ENCODE measurements around the gene KRTAP21-3. TPM values are rescaled to one million over a fixed set of nuclear protein-coding genes. Genes with fewer than 3 reads are reported as not detected.
"Not testable (repeated sequence)": the region's sequence is repeated elsewhere in the genome, so short reads cannot be mapped to it uniquely, and the experiment has no call there.

The KRTAP21-3 gene
- total RNA-seq (not detected), polyA plus RNA-seq (not detected), total RNA-seq (0 reads per million in 6 experiments)

- no peak within 1 kb of the TSS for H3K4me3 Mint-ChIP-seq
- H3K27ac Mint-ChIP-seq = peak within 1 kb of the TSS in 1 of 10 donors; percentile 38
Observed at GRCh38 chr21:30718239-30718909, at the start of gene KRTAP21-3. Gene KRTAP21-3, minus strand, starts transcription at chr21:30718777. Its CDS starts 18 bp downstream, at chr21:30718759.

GRCh38 chr21:30760776-30761175, 42.2 kb upstream of the KRTAP21-3 start:
- Mint-ChIP-seq H3K4me1 (no peaks in the 10 kb centered on the region), H3K27ac (no peak overlapping the region), H3K4me3 (no peak overlapping the region), H3K36me3 (no peaks in the 10 kb centered on the region), H3K27me3 (peaks cover 4 to 26% (median 10%) of the 10 kb centered on the region in 5 donors), H3K9me3 (peaks cover 0 to 4% (median 0%) of the 10 kb centered on the region in 9 donors)
- POLR2A ChIA-PET = no interaction called here
- DNase-seq = no peak
- ATAC-seq = no peak

More at GRCh38 chr21:30718239-30718909, at the start of gene KRTAP21-3:
- ATAC-seq (no peak), DNase-seq (no peak)
- Mint-ChIP-seq H3K4me1 (peaks cover 0 to 7% (median 0%) of the 10 kb centered on the region in 4 donors), H3K27me3 (peaks cover 0 to 5% (median 1%) of the 10 kb centered on the region in 5 donors), H3K36me3 (no peaks in the 10 kb centered on the region), H3K9me3 (peaks cover 0 to 5% (median 0%) of the 10 kb centered on the region in 9 donors)
- POLR2A ChIA-PET = no interaction called here

- H3K4me1 Mint-ChIP-seq = no peaks in the 10 kb centered on the region
- no peak overlapping the region for H3K27ac Mint-ChIP-seq
- DNase-seq (no peak), ATAC-seq (no peak)
- peaks cover 0 to 2% (median 0%) of the 10 kb centered on the region in 9 donors for H3K9me3 Mint-ChIP-seq
- H3K36me3 Mint-ChIP-seq = no peaks in the 10 kb centered on the region
- H3K4me3 Mint-ChIP-seq = no peak overlapping the region
- H3K27me3 Mint-ChIP-seq = peaks cover 2 to 22% (median 8%) of the 10 kb centered on the region in 5 donors
- POLR2A ChIA-PET = no interaction called here
Observed at GRCh38 chr21:30758306-30758705, 39.7 kb upstream of the KRTAP21-3 start.

- H3K27ac Mint-ChIP-seq, ATAC-seq, H3K36me3 Mint-ChIP-seq, H3K4me3 Mint-ChIP-seq, H3K4me1 Mint-ChIP-seq, DNase-seq, POLR2A ChIA-PET: not testable (repeated sequence)
- peaks cover 0 to 31% (median 8%) of the 10 kb centered on the region in 5 donors for H3K27me3 Mint-ChIP-seq
- H3K9me3 Mint-ChIP-seq = peaks cover 0 to 17% (median 4%) of the 10 kb centered on the region in 9 donors
Observed at GRCh38 chr21:30755328-30755727, 36.8 kb upstream of the KRTAP21-3 start, which contains the start of gene KRTAP21-1. Gene KRTAP21-1, minus strand, starts transcription at chr21:30755428. Its CDS starts 50 bp downstream, at chr21:30755378.

- no peak within 1 kb of the TSS for H3K4me3 Mint-ChIP-seq
- ATAC-seq = no peak
- H3K27ac Mint-ChIP-seq = no peak within 1 kb of the TSS
- no peaks in the 10 kb centered on the region for H3K4me1 Mint-ChIP-seq
- no peak for DNase-seq
- H3K9me3 Mint-ChIP-seq = peaks cover 0 to 30% (median 5%) of the 10 kb centered on the region in 9 donors
- H3K36me3 Mint-ChIP-seq = no peaks in the 10 kb centered on the region
- POLR2A ChIA-PET = no interaction called here
- peaks cover 0 to 13% (median 3%) of the 10 kb centered on the region in 5 donors for H3K27me3 Mint-ChIP-seq
Observed at GRCh38 chr21:30747159-30747558, 28.6 kb upstream of the KRTAP21-3 start, which contains the start of gene KRTAP21-2. Gene KRTAP21-2, minus strand, starts transcription at chr21:30747259. Its CDS starts 57 bp downstream, at chr21:30747202.

- peaks cover 0 to 7% (median 2%) of the 10 kb centered on the region in 5 donors for H3K27me3 Mint-ChIP-seq
- no peak for ATAC-seq
- no peak for DNase-seq
- H3K4me3 Mint-ChIP-seq = no peak overlapping the region
- peaks cover 0 to 2% (median 0%) of the 10 kb centered on the region in 9 donors for H3K9me3 Mint-ChIP-seq
- H3K36me3 Mint-ChIP-seq = no peaks in the 10 kb centered on the region
- POLR2A ChIA-PET = no interaction called here
- no peaks in the 10 kb centered on the region for H3K4me1 Mint-ChIP-seq
- no peak overlapping the region for H3K27ac Mint-ChIP-seq
Observed at GRCh38 chr21:30740462-30740861, 21.9 kb upstream of the KRTAP21-3 start.

GRCh38 chr21:30733026-30733425, 14.4 kb upstream of the KRTAP21-3 start:
- H3K9me3 Mint-ChIP-seq = peaks cover 0 to 9% (median 0%) of the 10 kb centered on the region in 9 donors
- no peak overlapping the region for H3K27ac Mint-ChIP-seq
- no peaks in the 10 kb centered on the region for H3K4me1 Mint-ChIP-seq
- H3K4me3 Mint-ChIP-seq = no peak overlapping the region
- no peak for DNase-seq
- H3K36me3 Mint-ChIP-seq = no peaks in the 10 kb centered on the region
- H3K27me3 Mint-ChIP-seq = peaks cover 0 to 2% (median 1%) of the 10 kb centered on the region in 5 donors
- POLR2A ChIA-PET = no interaction called here
- ATAC-seq = no peak

GRCh38 chr21:30726726-30727125, 8.1 kb upstream of the KRTAP21-3 start:
- no peak overlapping the region for H3K27ac Mint-ChIP-seq
- no peak overlapping the region for H3K4me3 Mint-ChIP-seq
- DNase-seq = no peak
- POLR2A ChIA-PET = no interaction called here
- H3K4me1 Mint-ChIP-seq = no peaks in the 10 kb centered on the region
- H3K27me3 Mint-ChIP-seq = peaks cover 1 to 24% (median 10%) of the 10 kb centered on the region in 5 donors
- H3K36me3 Mint-ChIP-seq = no peaks in the 10 kb centered on the region
- H3K9me3 Mint-ChIP-seq = peaks cover 0 to 15% (median 3%) of the 10 kb centered on the region in 9 donors
- no peak for ATAC-seq

GRCh38 chr21:30719401-30719800, 824 bp upstream of the KRTAP21-3 start:
- DNase-seq (no peak), ATAC-seq (no peak)
- Mint-ChIP-seq H3K36me3 (no peaks in the 10 kb centered on the region), H3K4me1 (peaks cover 0 to 7% (median 0%) of the 10 kb centered on the region in 4 donors), H3K27me3 (peaks cover 0 to 11% (median 1%) of the 10 kb centered on the region in 5 donors), H3K27ac (no peak overlapping the region), H3K4me3 (no peak overlapping the region), H3K9me3 (peaks cover 0 to 5% (median 0%) of the 10 kb centered on the region in 9 donors)
- POLR2A ChIA-PET = no interaction called here

- Mint-ChIP-seq H3K36me3 (no peaks in the 10 kb centered on the region), H3K9me3 (peaks cover 0 to 6% (median 0%) of the 10 kb centered on the region in 9 donors), H3K27ac (peak overlapping the region in 1 of 10 donors; percentile 78), H3K4me3 (no peak overlapping the region), H3K27me3 (peaks cover 0 to 1% (median 0%) of the 10 kb centered on the region in 5 donors), H3K4me1 (peaks cover 0 to 7% (median 0%) of the 10 kb centered on the region in 4 donors)
- no peak for DNase-seq
- ATAC-seq = no peak
- POLR2A ChIA-PET = no interaction called here
Observed at GRCh38 chr21:30717105-30717504, 1.5 kb downstream of the KRTAP21-3 start.

GRCh38 chr21:30714946-30715345, 3.6 kb downstream of the KRTAP21-3 start:
- ATAC-seq (no peak), DNase-seq (no peak)
- peaks cover 0 to 7% (median 0%) of the 10 kb centered on the region in 4 donors for H3K4me1 Mint-ChIP-seq
- peaks cover 0 to 1% (median 0%) of the 10 kb centered on the region in 5 donors for H3K27me3 Mint-ChIP-seq
- H3K27ac Mint-ChIP-seq = no peak overlapping the region
- H3K36me3 Mint-ChIP-seq = no peaks in the 10 kb centered on the region
- POLR2A ChIA-PET = no interaction called here
- peaks cover 0 to 3% (median 0%) of the 10 kb centered on the region in 9 donors for H3K9me3 Mint-ChIP-seq
- no peak overlapping the region for H3K4me3 Mint-ChIP-seq

- DNase-seq (no peak), ATAC-seq (no peak)
- Mint-ChIP-seq H3K36me3 (no peaks in the 10 kb centered on the region), H3K27ac (no peak overlapping the region), H3K4me3 (no peak overlapping the region), H3K27me3 (peaks cover 0 to 1% (median 0%) of the 10 kb centered on the region in 5 donors), H3K9me3 (peaks cover 0 to 3% (median 0%) of the 10 kb centered on the region in 9 donors), H3K4me1 (peaks cover 0 to 7% (median 0%) of the 10 kb centered on the region in 4 donors)
- POLR2A ChIA-PET = no interaction called here
Observed at GRCh38 chr21:30714456-30714855, 4.1 kb downstream of the KRTAP21-3 start.

GRCh38 chr21:30713766-30714165, 4.8 kb downstream of the KRTAP21-3 start:
- Mint-ChIP-seq H3K9me3 (peaks cover 0 to 3% (median 0%) of the 10 kb centered on the region in 9 donors), H3K4me1 (peaks cover 0 to under 1% (median 0%) of the 10 kb centered on the region in 4 donors), H3K27ac (no peak overlapping the region), H3K4me3 (no peak overlapping the region), H3K27me3 (peaks cover 0 to 1% (median 0%) of the 10 kb centered on the region in 5 donors), H3K36me3 (no peaks in the 10 kb centered on the region)
- DNase-seq = no peak
- ATAC-seq = no peak
- POLR2A ChIA-PET = no interaction called here

All from naive thymus-derived CD8-positive, alpha-beta T cell (primary cell).